Raji (cell line): ENCODE data around the gene HSPA1L.

Source experiments
- POLR2A ChIP-seq: IDR thresholded peaks from 2 replicates; pipeline ENCODE4 v1.6.1; 2011; ENCODE audit warnings: low read depth, low read length, control low read depth; ENCODE audit not compliant: insufficient read depth

The HSPA1L gene

DNA sequence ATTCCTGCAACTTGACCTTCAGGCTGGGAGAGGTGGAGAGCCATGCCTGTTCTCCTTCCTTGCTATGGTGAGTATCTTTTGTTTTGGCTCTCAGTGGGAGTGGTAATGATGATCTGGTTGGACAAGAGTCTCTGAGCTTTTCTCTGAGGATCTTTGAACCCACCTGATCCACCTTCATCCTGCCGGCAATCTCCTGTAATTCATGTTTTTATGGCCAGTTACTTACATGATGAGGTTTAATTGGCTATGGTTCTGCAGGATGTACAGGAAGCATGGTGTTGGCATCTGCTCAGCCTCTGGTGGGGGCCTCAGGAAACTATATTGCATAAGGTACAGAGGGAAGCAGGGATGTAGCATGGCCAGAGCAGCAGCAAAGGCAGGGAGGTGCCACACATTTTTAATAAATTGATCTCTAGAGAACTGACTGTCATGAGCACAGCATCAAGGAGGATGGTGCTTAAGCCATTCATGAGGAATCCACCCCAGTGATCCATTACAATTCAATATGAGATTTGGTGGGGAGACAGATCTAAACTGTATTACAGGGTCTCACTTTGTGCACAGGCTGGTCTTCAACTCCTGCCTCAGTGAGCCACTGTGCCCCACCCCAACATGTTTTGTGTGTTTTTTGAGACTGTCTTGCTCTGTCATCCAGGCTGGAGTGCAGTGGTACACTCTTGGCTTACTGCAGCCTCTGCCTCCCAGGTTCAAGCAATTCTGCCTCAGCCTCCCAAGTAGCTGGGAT is 22.5 kb upstream of the HSPA1L start:
- TF ChIP-seq POLR2A = no peak

GRCh38 chr6:31836474-31837368 is 21.6 kb upstream of the HSPA1L start:
- no peak for TF ChIP-seq POLR2A

DNA sequence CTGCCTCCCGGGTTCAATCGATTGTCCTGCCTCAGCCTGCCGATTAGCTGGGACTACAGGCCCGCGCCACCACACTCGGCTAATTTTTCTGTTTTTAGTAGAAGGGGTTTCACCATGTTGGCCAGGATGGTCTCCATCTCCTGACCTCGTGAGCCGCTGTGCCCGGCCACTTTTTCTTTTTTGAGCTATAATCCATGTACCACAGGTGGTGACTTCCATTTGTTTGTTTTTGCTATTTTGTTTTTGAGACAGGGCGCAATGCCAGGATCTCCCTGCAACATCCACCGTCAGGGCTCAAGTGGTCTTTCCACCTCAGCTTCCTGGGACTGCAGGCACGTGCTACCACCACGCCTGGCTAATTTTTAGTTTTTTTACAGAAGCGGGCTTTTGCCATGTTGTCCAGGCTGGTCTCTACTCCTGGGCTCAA is 21.0 kb upstream of the HSPA1L start:
- TF ChIP-seq POLR2A = peak; percentile 26; the same call in 1 of the 2 replicates

GRCh38 chr6:31834367-31835250 is 19.5 kb upstream of the HSPA1L start:
- TF ChIP-seq POLR2A = peak; percentile 90

- no peak for TF ChIP-seq POLR2A
These were observed 16.5 kb upstream of the HSPA1L start for GRCh38 chr6:31831350-31832215.

DNA sequence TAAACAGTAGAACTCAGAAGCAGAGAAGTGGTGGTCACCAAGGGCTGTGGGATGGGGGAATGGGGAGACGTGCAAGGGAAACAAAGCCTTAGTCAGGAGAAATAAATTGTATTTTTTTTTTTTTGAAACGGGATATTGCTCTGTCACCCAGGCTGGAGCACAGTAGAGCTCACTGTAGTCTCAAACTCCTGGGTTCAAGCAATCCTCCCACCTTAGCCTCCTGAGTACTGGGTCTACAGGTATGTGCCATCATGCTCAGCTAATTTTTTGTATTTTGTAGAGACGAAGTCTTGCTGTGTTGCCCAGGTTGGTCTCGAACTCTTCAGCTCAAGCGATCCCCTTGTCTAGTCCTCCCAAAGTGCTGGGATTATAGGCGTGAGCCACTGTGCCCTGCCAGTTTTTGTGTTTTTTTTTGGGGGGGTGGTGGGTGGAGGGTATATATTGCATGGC is 15.8 kb upstream of the HSPA1L start:
- TF ChIP-seq POLR2A = 0 out of 2 replicates have a peak, but pooled peaks have one; percentile 28

- no peak for TF ChIP-seq POLR2A
These were observed 14.7 kb upstream of the HSPA1L start for GRCh38 chr6:31829633-31830283.

- peak; percentile 97 for TF ChIP-seq POLR2A
These were observed 12.4 kb upstream of the HSPA1L start, which contains the start of gene HSPA1B for GRCh38 chr6:31827286-31828079. HSPA1B (plus strand) TSS chr6:31827738; CDS start chr6:31827951, 213 bp downstream.

GRCh38 chr6:31826793-31827285 is 11.8 kb upstream of the HSPA1L start:
- peak; percentile 46 for TF ChIP-seq POLR2A

DNA sequence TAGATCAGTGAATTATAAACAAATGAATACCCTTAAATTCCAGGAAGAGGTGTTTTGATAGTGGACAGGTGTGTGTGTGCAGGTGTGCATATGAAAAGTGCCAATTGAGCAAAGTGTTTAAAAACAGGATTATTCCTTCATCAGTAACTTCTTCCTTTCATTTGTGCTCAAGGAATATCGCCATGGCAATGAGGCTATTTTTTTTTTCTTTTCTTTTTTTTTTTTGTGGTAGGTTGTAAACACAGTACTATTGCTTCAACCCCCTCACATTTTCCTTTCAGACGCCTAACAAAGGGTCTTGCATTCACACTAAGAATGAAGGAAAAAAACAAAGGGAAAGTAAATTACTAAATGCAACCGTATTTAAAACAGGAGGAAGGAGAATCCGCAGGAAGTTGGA is 10.5 kb upstream of the HSPA1L start:
- no peak for TF ChIP-seq POLR2A

DNA sequence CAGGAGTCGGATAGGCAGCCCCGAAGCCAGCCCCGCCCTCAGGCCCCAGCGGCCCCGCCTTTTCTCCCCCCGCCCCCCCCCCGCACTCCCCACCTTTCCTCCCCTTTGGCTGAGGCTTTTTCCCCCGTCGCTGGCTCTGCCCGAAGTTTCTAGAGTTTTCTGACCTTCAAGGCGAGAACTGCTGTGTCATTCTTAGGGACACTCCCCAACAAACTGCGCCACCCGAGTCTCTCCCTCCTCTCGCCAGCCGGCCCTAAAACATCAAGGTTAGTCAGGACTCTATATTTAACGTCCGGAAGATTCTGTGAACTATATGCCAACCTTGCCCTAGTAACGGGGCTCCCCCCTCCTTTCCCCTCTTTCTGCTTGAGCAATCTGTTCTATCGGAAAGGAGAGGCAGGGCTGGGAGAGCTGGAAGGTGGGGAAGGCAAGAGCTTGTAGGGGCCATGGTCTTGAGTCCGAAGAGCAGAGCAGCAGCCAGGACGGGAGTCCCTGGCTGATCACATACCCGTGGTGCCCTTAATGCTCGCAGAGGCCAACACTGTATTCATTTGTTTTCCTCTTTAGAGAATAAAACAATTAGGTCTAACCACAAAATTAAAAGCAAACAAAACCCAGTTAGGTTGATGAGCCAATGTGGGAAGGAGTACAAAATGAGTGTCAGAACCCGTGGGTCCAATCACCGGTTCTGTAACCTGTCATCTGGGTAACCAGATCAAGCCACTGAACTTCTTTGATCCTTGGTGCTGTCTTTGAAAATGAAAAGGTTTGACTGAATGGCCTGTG is 7.1 kb upstream of the HSPA1L start:
- peak; percentile 43; the same call in 1 of the 2 replicates for TF ChIP-seq POLR2A
